H9 (cell line): Measurements from ENCODE around the gene LRP2BP. TPM values are rescaled to one million over a fixed set of nuclear protein-coding genes. Genes with fewer than 3 reads are reported as not detected.

ENCODE experiments used
- DNase-seq: peaks from one replicate; pipeline ENCODE4 v3.0.0-alpha.2; 2017
- H2AFZ ChIP-seq: one replicate; pipeline ENCODE4 v1.6.1; 2013; ENCODE audit warnings: mild to moderate bottlenecking, low read length, control low read depth, moderate library complexity
- H2AK5ac ChIP-seq: 2 replicates; pipeline ENCODE4 v1.6.1; 2013; ENCODE audit warnings: low read length, control low read depth, mixed read lengths; ENCODE audit not compliant: insufficient read length
- H2BK120ac ChIP-seq: one replicate; pipeline ENCODE4 v1.6.1; 2013; ENCODE audit warnings: low read depth, mild to moderate bottlenecking, low read length, control low read depth, inconsistent platforms; ENCODE audit not compliant: poor library complexity, severe bottlenecking
- H2BK12ac ChIP-seq: 2 replicates; pipeline ENCODE4 v1.6.1; 2013; ENCODE audit warnings: low read length, control low read depth, mixed read lengths, low read depth; ENCODE audit not compliant: insufficient read length
- H2BK15ac ChIP-seq: 2 replicates; pipeline ENCODE4 v1.6.1; 2013; ENCODE audit warnings: low read depth, low read length, control low read depth
- H2BK20ac ChIP-seq: one replicate; pipeline ENCODE4 v1.6.1; 2013; ENCODE audit warnings: low read depth, mild to moderate bottlenecking, low read length, control low read depth, inconsistent platforms; ENCODE audit not compliant: poor library complexity, severe bottlenecking
- H2BK5ac ChIP-seq: 2 replicates; pipeline ENCODE4 v1.6.1; 2013; ENCODE audit warnings: low read length, control low read depth, mixed read lengths; ENCODE audit not compliant: insufficient read length
- H3K14ac ChIP-seq: 2 replicates; pipeline ENCODE4 v1.6.1; 2013; ENCODE audit warnings: low read length, control low read depth; ENCODE audit not compliant: insufficient read depth
- H3K18ac ChIP-seq: 2 replicates; pipeline ENCODE4 v1.6.1; 2013; ENCODE audit warnings: low read depth, mild to moderate bottlenecking, mixed read lengths, low read length, control low read depth; ENCODE audit not compliant: insufficient read length
- H3K23ac ChIP-seq: 2 replicates; pipeline ENCODE4 v1.6.1; 2013; ENCODE audit warnings: low read length, control low read depth, mixed read lengths, low read depth; ENCODE audit not compliant: insufficient read length
- H3K23me2 ChIP-seq: 2 replicates; pipeline ENCODE4 v1.6.1; 2013; ENCODE audit warnings: low read depth, mild to moderate bottlenecking, mixed read lengths, low read length, control low read depth; ENCODE audit not compliant: insufficient read length, poor library complexity, severe bottlenecking
- H3K27ac ChIP-seq: 2 replicates; pipeline ENCODE4 v1.5.1; 2013; ENCODE audit warnings: low read length, control low read depth, mixed read lengths, low read depth; ENCODE audit not compliant: insufficient read length
- H3K27me3 ChIP-seq: 2 replicates; pipeline ENCODE4 v1.6.1; 2013; ENCODE audit warnings: low read length, control low read depth, inconsistent platforms; ENCODE audit not compliant: insufficient read depth
- H3K4ac ChIP-seq: 2 replicates; pipeline ENCODE4 v1.6.1; 2013; ENCODE audit warnings: low read depth, mild to moderate bottlenecking, control low read depth, inconsistent platforms, low read length, moderate library complexity
- H3K4me1 ChIP-seq: 2 replicates; pipeline ENCODE4 v1.6.1; 2013; ENCODE audit warnings: low read length, control low read depth, inconsistent platforms; ENCODE audit not compliant: insufficient read depth
- H3K4me2 ChIP-seq: 2 replicates; pipeline ENCODE4 v1.6.1; 2013; ENCODE audit warnings: low read length, control low read depth, mixed read lengths; ENCODE audit not compliant: insufficient read length, insufficient read depth
- H3K56ac ChIP-seq: 2 replicates; pipeline ENCODE4 v1.6.1; 2013; ENCODE audit warnings: low read depth, mild to moderate bottlenecking, mixed read lengths, low read length, control low read depth; ENCODE audit not compliant: insufficient read length
- H3K79me1 ChIP-seq: 2 replicates; pipeline ENCODE4 v1.6.1; 2013; ENCODE audit warnings: low read depth, mild to moderate bottlenecking, moderate library complexity, low read length, control low read depth, inconsistent platforms; ENCODE audit not compliant: insufficient read depth, poor library complexity, severe bottlenecking
- H3K79me2 ChIP-seq: 2 replicates; pipeline ENCODE4 v1.6.1; 2013; ENCODE audit warnings: low read length, control low read depth, inconsistent platforms; ENCODE audit not compliant: insufficient read depth
- H3K9ac ChIP-seq: 2 replicates; pipeline ENCODE4 v1.6.1; 2013; ENCODE audit warnings: low read length, control low read depth, mixed read lengths; ENCODE audit not compliant: insufficient read length; ENCODE audit errors: extremely low read depth
- H3K9me3 ChIP-seq: one replicate; pipeline ENCODE4 v1.6.1; 2013; ENCODE audit warnings: low read depth, low read length, inconsistent platforms; ENCODE audit not compliant: control insufficient read depth
- H3T11ph ChIP-seq: one replicate; pipeline ENCODE4 v1.6.1; 2013; ENCODE audit warnings: mild to moderate bottlenecking, low read length, control low read depth, inconsistent platforms
- H4K20me1 ChIP-seq: one replicate; pipeline ENCODE4 v1.6.1; 2013; ENCODE audit not compliant: control insufficient read depth, insufficient read length, insufficient read depth
- H4K5ac ChIP-seq: 2 replicates; pipeline ENCODE4 v1.6.1; 2013; ENCODE audit warnings: low read depth, mild to moderate bottlenecking, mixed read lengths, low read length, control low read depth; ENCODE audit not compliant: insufficient read length
- H4K8ac ChIP-seq: replicated peaks from 2 replicates; pipeline ENCODE4 v1.6.1; 2013; ENCODE audit warnings: low read length, control low read depth, mixed read lengths, low read depth; ENCODE audit not compliant: insufficient read length
- H4K91ac ChIP-seq: 2 replicates; pipeline ENCODE4 v1.6.1; 2013; ENCODE audit warnings: low read depth, mild to moderate bottlenecking, moderate library complexity, mixed read lengths, low read length, control low read depth; ENCODE audit not compliant: insufficient read length
- H3K27ac Mint-ChIP-seq, 3 experiments: 2 replicates in 2 of 3; 3 replicates in 1 of 3; pipeline ENCODE4 v1.8.0; 2020 to 2021; ENCODE audit warnings: mixed read lengths in 3 of 3, mild to moderate bottlenecking in 1 of 3, moderate library complexity in 1 of 3
- H3K27me3 Mint-ChIP-seq: 2 replicates; pipeline ENCODE4 v1.8.0; 2021; ENCODE audit warnings: low read depth, mild to moderate bottlenecking, moderate library complexity, mixed read lengths
- H3K36me3 Mint-ChIP-seq, 3 experiments: 2 replicates in 2 of 3; 3 replicates in 1 of 3; pipeline ENCODE4 v1.8.0; 2020 to 2021; ENCODE audit warnings: low read depth in 3 of 3, mixed read lengths in 3 of 3; ENCODE audit not compliant: insufficient read depth in 1 of 3
- H3K4me1 Mint-ChIP-seq, 2 experiments: 2 replicates each; pipeline ENCODE4 v1.8.0; 2020; ENCODE audit warnings: mixed read lengths in 2 of 2
- H3K4me3 Mint-ChIP-seq, 2 experiments: 2 replicates in 1 of 2; 3 replicates in 1 of 2; pipeline ENCODE4 v1.8.0; 2020 to 2021; ENCODE audit warnings: mild to moderate bottlenecking in 2 of 2, mixed read lengths in 2 of 2, moderate library complexity in 1 of 2
- H3K9me3 Mint-ChIP-seq, 2 experiments: 2 replicates in 1 of 2; 3 replicates in 1 of 2; pipeline ENCODE4 v1.8.0; 2020; ENCODE audit warnings: mild to moderate bottlenecking in 2 of 2, mixed read lengths in 2 of 2, moderate library complexity in 1 of 2
- CTCF ChIP-seq: fragments of 200-600 bp; sonication (generic); conservative IDR thresholded peaks from 3 replicates; pipeline ENCODE4 v1.8.0; 2021; ENCODE audit warnings: antibody characterized with exemption, mild to moderate bottlenecking
- WGBS: extraction: QIAGEN DNeasy Blood & Tissue Kit; methylation state at CpG from one replicate; pipeline ENCODE4 v1.1.7; 2013; ENCODE audit warnings: missing lambda C conversion rate, low lambda C conversion rate, mixed read lengths; ENCODE audit not compliant: insufficient read length; ENCODE audit errors: extremely low coverage; 5-methylcytosine and 5-hydroxymethylcytosine counted together
- total RNA-seq: library from RNA; stranded (reverse); gene quantifications from 2 replicates; pipeline ENCODE4 v1.2.1, GENCODE V29; 2021

LRP2BP gene
- total RNA-seq, 1 experiment from 2014 or later = 0.46 TPM

- H3K4me2 ChIP-seq = peak overlapping the region; percentile 52
- H4K20me1 ChIP-seq = no peaks in the 10 kb centered on the region
- no peak overlapping the region for H4K5ac ChIP-seq
- Mint-ChIP-seq H3K27me3 (no peaks in the 10 kb centered on the region), H3K4me3 (peak overlapping the region; percentile 88 to 92), H3K27ac (peak overlapping the region; percentile 99 to 100 (median 99); a peak in 6 of 7 replicates), H3K36me3 (peaks cover 3 to 12% (median 11%) of the 10 kb centered on the region in 3 experiments; a peak in 5 of 7 replicates), H3K4me1 (peaks cover 7 to 9% of the 10 kb centered on the region in 2 experiments), H3K9me3 (no peaks in the 10 kb centered on the region; a peak in 1 of 5 replicates)
- H3K79me2 ChIP-seq = no peaks in the 10 kb centered on the region
- no peak overlapping the region for H2BK12ac ChIP-seq
- no peak overlapping the region for H2BK120ac ChIP-seq
- no peak overlapping the region for H3K4ac ChIP-seq
- no peak for DNase-seq
- no peak overlapping the region for H2AFZ ChIP-seq
- no peaks in the 10 kb centered on the region; the same call in 1 of the 2 replicates for H3K4me1 ChIP-seq
- peaks cover 5% of the 10 kb centered on the region for H3K23me2 ChIP-seq
- H4K91ac ChIP-seq = no peak overlapping the region
- no peak overlapping the region for H4K8ac ChIP-seq
- H2BK5ac ChIP-seq = no peak overlapping the region
- no peak overlapping the region for H3K27ac ChIP-seq
- no peaks in the 10 kb centered on the region for H3K9me3 ChIP-seq
- peaks cover 2% of the 10 kb centered on the region for H3K79me1 ChIP-seq
- peak overlapping the region; percentile 89 for H3K14ac ChIP-seq
- no CpG with 5 or more reads among the region's 13 CpGs for WGBS
- H3K18ac ChIP-seq = peak overlapping the region; percentile 69
- no peaks in the 10 kb centered on the region for H3K27me3 ChIP-seq
- no peak overlapping the region for H2AK5ac ChIP-seq
- no peak overlapping the region for H3K23ac ChIP-seq
- H3K56ac ChIP-seq = no peak overlapping the region
- peak overlapping the region; percentile 94 for H3K9ac ChIP-seq
- TF ChIP-seq CTCF = no peak
- H3T11ph ChIP-seq = no peak overlapping the region
- H2BK15ac ChIP-seq = no peak overlapping the region
- no peak overlapping the region for H2BK20ac ChIP-seq
These were observed 29.4 kb upstream of the LRP2BP start for GRCh38 chr4:185424905-185425646.
